Mesendoderm (in vitro differentiated cells): ENCODE measurements around the gene ECSIT.

Source experiments
- DNase-seq: peaks from one replicate; pipeline ENCODE4 v3.0.0; 2013
- H2AK5ac ChIP-seq: 2 replicates; pipeline ENCODE4 v1.6.1; 2013; ENCODE audit warnings: low read length, inconsistent platforms
- H2BK120ac ChIP-seq: 2 replicates; pipeline ENCODE4 v1.6.1; 2013; ENCODE audit warnings: low read depth, mild to moderate bottlenecking, low read length, moderate library complexity, mixed read lengths
- H2BK15ac ChIP-seq: replicated peaks from 2 replicates; pipeline ENCODE4 v1.6.1; 2013; ENCODE audit warnings: low read depth, mild to moderate bottlenecking, moderate library complexity
- H2BK5ac ChIP-seq: 2 replicates; pipeline ENCODE4 v1.6.1; 2013; ENCODE audit warnings: low read length, inconsistent platforms
- H3K18ac ChIP-seq: 2 replicates; pipeline ENCODE4 v1.6.1; 2013; ENCODE audit warnings: mild to moderate bottlenecking, low read length, mixed read lengths
- H3K23ac ChIP-seq: one replicate; pipeline ENCODE4 v1.6.1; 2013; ENCODE audit warnings: low read length
- H3K27ac ChIP-seq: 2 replicates; pipeline ENCODE4 v1.5.1; 2013; ENCODE audit warnings: low read depth, mild to moderate bottlenecking, inconsistent platforms, low read length, moderate library complexity
- H3K27me3 ChIP-seq: 2 replicates; pipeline ENCODE4 v1.6.1; 2013; ENCODE audit warnings: low read length, control low read depth, mild to moderate bottlenecking, inconsistent platforms; ENCODE audit not compliant: insufficient read depth, poor library complexity
- H3K36me3 ChIP-seq: 2 replicates; pipeline ENCODE4 v1.6.1; 2013; ENCODE audit warnings: low read length, inconsistent platforms; ENCODE audit not compliant: control insufficient read depth, insufficient read depth
- H3K4ac ChIP-seq: one replicate; pipeline ENCODE4 v1.6.1; 2013; ENCODE audit warnings: low read depth, mild to moderate bottlenecking, low read length, moderate library complexity
- H3K4me1 ChIP-seq: 2 replicates; pipeline ENCODE4 v1.6.1; 2013; ENCODE audit warnings: low read depth, low read length, inconsistent platforms; ENCODE audit not compliant: control insufficient read depth
- H3K4me2 ChIP-seq: 2 replicates; pipeline ENCODE4 v1.6.1; 2013; ENCODE audit warnings: low read length
- H3K4me3 ChIP-seq: 2 replicates; pipeline ENCODE4 v1.5.1; 2013; ENCODE audit warnings: mild to moderate bottlenecking, low read length
- H3K56ac ChIP-seq: one replicate; pipeline ENCODE4 v1.6.1; 2013; ENCODE audit warnings: low read length
- H3K79me1 ChIP-seq: 2 replicates; pipeline ENCODE4 v1.6.1; 2013; ENCODE audit warnings: low read length, inconsistent platforms
- H3K79me2 ChIP-seq: 2 replicates; pipeline ENCODE4 v1.6.1; 2013; ENCODE audit warnings: mild to moderate bottlenecking, low read length; ENCODE audit not compliant: control insufficient read depth, insufficient read depth
- H3K9ac ChIP-seq: 2 replicates; pipeline ENCODE4 v1.6.1; 2013; ENCODE audit warnings: low read length, inconsistent platforms
- H4K5ac ChIP-seq: one replicate; pipeline ENCODE4 v1.6.1; 2013; ENCODE audit warnings: low read length
- H4K8ac ChIP-seq: one replicate; pipeline ENCODE4 v1.6.1; 2013; ENCODE audit warnings: low read depth, mild to moderate bottlenecking, control low read depth, low read length, moderate library complexity
- WGBS: extraction: QIAGEN DNeasy Blood & Tissue Kit; methylation state at CpG from one replicate; pipeline ENCODE4 v1.1.7; 2013; ENCODE audit warnings: low lambda C conversion rate, missing lambda C conversion rate; ENCODE audit not compliant: insufficient coverage; ENCODE audit errors: extremely low coverage; 5-methylcytosine and 5-hydroxymethylcytosine counted together

ECSIT gene

GRCh38 chr19:11541238-11541637 lies 12.3 kb upstream of the ECSIT start:
- no peak overlapping the region for H3K9ac ChIP-seq
- H3K79me2 ChIP-seq: no peaks in the 10 kb centered on the region
- no peak overlapping the region for H3K4me3 ChIP-seq
- no peak overlapping the region for H3K27ac ChIP-seq
- peaks cover 1% of the 10 kb centered on the region for H3K79me1 ChIP-seq
- H3K56ac ChIP-seq: no peak overlapping the region
- DNase-seq: no peak
- no peak overlapping the region for H4K8ac ChIP-seq
- no CpG with 5 or more reads among the region's 3 CpGs for WGBS
- H3K4me1 ChIP-seq: peaks cover 9% of the 10 kb centered on the region
- no peak overlapping the region for H2AK5ac ChIP-seq
- H3K4ac ChIP-seq: no peak overlapping the region
- H3K23ac ChIP-seq: peak overlapping the region; percentile 6
- no peak overlapping the region for H3K4me2 ChIP-seq
- no peaks in the 10 kb centered on the region for H3K36me3 ChIP-seq
- H2BK120ac ChIP-seq: no peak overlapping the region
- no peak overlapping the region for H2BK5ac ChIP-seq
- H2BK15ac ChIP-seq: no peak overlapping the region
- H4K5ac ChIP-seq: no peak overlapping the region
- no peak overlapping the region for H3K18ac ChIP-seq
- no peaks in the 10 kb centered on the region for H3K27me3 ChIP-seq

GRCh38 chr19:11540645-11541044 lies 11.7 kb upstream of the ECSIT start:
- Histone ChIP-seq H2BK15ac (no peak overlapping the region), H2AK5ac (peak overlapping the region; percentile 56), H3K18ac (peak overlapping the region; percentile 73), H4K5ac (no peak overlapping the region), H3K27me3 (no peaks in the 10 kb centered on the region), H3K4me3 (no peak overlapping the region), H3K23ac (no peak overlapping the region), H4K8ac (peak overlapping the region; percentile 77), H3K27ac (no peak overlapping the region), H3K79me1 (peaks cover 1% of the 10 kb centered on the region), H3K36me3 (no peaks in the 10 kb centered on the region), H3K79me2 (no peaks in the 10 kb centered on the region), H3K4me2 (no peak overlapping the region), H3K56ac (peak overlapping the region; percentile 75), H3K4ac (peak overlapping the region; percentile 77), H3K4me1 (peaks cover 9% of the 10 kb centered on the region), H3K9ac (peak overlapping the region; percentile 69), H2BK120ac (peak overlapping the region; percentile 3), H2BK5ac (no peak overlapping the region)
- DNase-seq: no peak
- WGBS: no CpG with 5 or more reads among the region's 5 CpGs

- H3K27ac ChIP-seq: peak overlapping the region; percentile 8
- peak overlapping the region; percentile 40 for H3K4me3 ChIP-seq
- no peaks in the 10 kb centered on the region for H3K36me3 ChIP-seq
- peak overlapping the region; percentile 21 for H2BK5ac ChIP-seq
- H2AK5ac ChIP-seq: peak overlapping the region; percentile 73
- H3K79me2 ChIP-seq: no peaks in the 10 kb centered on the region
- H4K5ac ChIP-seq: no peak overlapping the region
- H3K4ac ChIP-seq: peak overlapping the region; percentile 77
- H3K56ac ChIP-seq: peak overlapping the region; percentile 88
- H3K23ac ChIP-seq: no peak overlapping the region
- H2BK120ac ChIP-seq: no peak overlapping the region
- no peak overlapping the region for H2BK15ac ChIP-seq
- H3K4me2 ChIP-seq: peak overlapping the region; percentile 71
- DNase-seq: peak; percentile 89
- H3K27me3 ChIP-seq: no peaks in the 10 kb centered on the region
- no CpG with 5 or more reads among the region's 36 CpGs for WGBS
- peaks cover 1% of the 10 kb centered on the region for H3K79me1 ChIP-seq
- H3K4me1 ChIP-seq: peaks cover 9% of the 10 kb centered on the region
- H3K18ac ChIP-seq: peak overlapping the region; percentile 73
- H3K9ac ChIP-seq: peak overlapping the region; percentile 78
- peak overlapping the region; percentile 97 for H4K8ac ChIP-seq
Measured at GRCh38 chr19:11539495-11540365, 10.8 kb upstream of the ECSIT start.

GRCh38 chr19:11538232-11539036 lies 9.5 kb upstream of the ECSIT start, which contains the start of gene CNN1:
TSS of gene CNN1 (plus strand) at chr19:11538851. CDS start at chr19:11538928, 77 bp downstream.
- Histone ChIP-seq H3K9ac (peak within 1 kb of the TSS; percentile 78), H3K27me3 (no peaks in the 10 kb centered on the region), H3K56ac (peak within 1 kb of the TSS; percentile 88), H2BK5ac (peak within 1 kb of the TSS; percentile 50), H3K79me1 (peaks cover 1% of the 10 kb centered on the region), H4K5ac (no peak within 1 kb of the TSS), H3K4me2 (peak within 1 kb of the TSS; percentile 71), H3K4me3 (peak within 1 kb of the TSS; percentile 49), H4K8ac (no peak within 1 kb of the TSS), H3K4me1 (peaks cover 9% of the 10 kb centered on the region), H2BK15ac (no peak within 1 kb of the TSS), H3K4ac (peak within 1 kb of the TSS; percentile 75), H3K27ac (peak within 1 kb of the TSS; percentile 64), H2AK5ac (peak within 1 kb of the TSS; percentile 82), H2BK120ac (no peak within 1 kb of the TSS), H3K79me2 (no peaks in the 10 kb centered on the region), H3K23ac (no peak within 1 kb of the TSS), H3K18ac (peak within 1 kb of the TSS; percentile 30), H3K36me3 (no peaks in the 10 kb centered on the region)
- peak; percentile 98 for DNase-seq
- WGBS: no CpG with 5 or more reads among the region's 21 CpGs

GRCh38 chr19:11535792-11536595 lies 7.1 kb upstream of the ECSIT start:
- Histone ChIP-seq H3K9ac (peak overlapping the region; percentile 60), H2BK5ac (no peak overlapping the region), H3K27ac (no peak overlapping the region), H4K5ac (no peak overlapping the region), H2BK15ac (no peak overlapping the region), H3K79me1 (peaks cover 1% of the 10 kb centered on the region), H3K23ac (no peak overlapping the region), H3K56ac (peak overlapping the region; percentile 71), H3K4me3 (no peak overlapping the region), H3K4me2 (peak overlapping the region; percentile 2), H3K36me3 (no peaks in the 10 kb centered on the region), H2AK5ac (no peak overlapping the region), H3K4ac (peak overlapping the region; percentile 38), H3K18ac (peak overlapping the region; percentile 33), H2BK120ac (no peak overlapping the region), H4K8ac (peak overlapping the region; percentile 83), H3K4me1 (peaks cover 9% of the 10 kb centered on the region), H3K79me2 (no peaks in the 10 kb centered on the region), H3K27me3 (no peaks in the 10 kb centered on the region)
- no CpG with 5 or more reads among the region's 54 CpGs for WGBS
- peak; percentile 93 for DNase-seq
